Loucy (cell line): ENCODE results near the gene NXPH1.
A peak's percentile ranks its signal among the peaks of the same experiment; 100 is the strongest.

Source experiments
- H2AFZ ChIP-seq: fragments of 200-600 bp; sonication (generic); 2 replicates; pipeline ENCODE4 v1.6.0; 2016; ENCODE audit warnings: antibody characterized with exemption, mild to moderate bottlenecking, low read length, moderate library complexity
- H3F3A ChIP-seq: fragments of 200-600 bp; 2 replicates; pipeline ENCODE4 v1.6.0; 2016; ENCODE audit warnings: antibody characterized with exemption, low read depth, mild to moderate bottlenecking
- H3K27me3 ChIP-seq: fragments of 200-600 bp; sonication (generic); 2 replicates; pipeline ENCODE4 v1.6.1; 2014; ENCODE audit warnings: low read length, mild to moderate bottlenecking; ENCODE audit not compliant: insufficient read depth, poor library complexity, severe bottlenecking
- H3K36me3 ChIP-seq: fragments of 200-600 bp; sonication (generic); 2 replicates; pipeline ENCODE4 v1.6.1; 2016; ENCODE audit warnings: low read length; ENCODE audit not compliant: insufficient read depth
- H3K4me1 ChIP-seq: fragments of 200-600 bp; sonication (generic); 2 replicates; pipeline ENCODE4 v1.5.1; 2014; ENCODE audit warnings: low read length, mild to moderate bottlenecking; ENCODE audit not compliant: insufficient read depth, poor library complexity, severe bottlenecking
- H3K4me2 ChIP-seq: fragments of 200-600 bp; sonication (generic); 2 replicates; pipeline ENCODE4 v1.6.0; 2014; ENCODE audit warnings: antibody characterized with exemption, low read length, low read depth, mild to moderate bottlenecking; ENCODE audit not compliant: poor library complexity, severe bottlenecking
- H3K4me3 ChIP-seq: fragments of 200-600 bp; sonication (generic); 2 replicates; pipeline ENCODE4 v1.5.1; 2014; ENCODE audit warnings: low read length, mild to moderate bottlenecking, mixed read lengths; ENCODE audit not compliant: poor library complexity, severe bottlenecking
- H3K79me2 ChIP-seq: fragments of 200-600 bp; sonication (generic); 2 replicates; pipeline ENCODE4 v1.6.1; 2014; ENCODE audit warnings: low read length; ENCODE audit not compliant: insufficient read depth
- H3K9ac ChIP-seq: fragments of 200-600 bp; sonication (generic); 2 replicates; pipeline ENCODE4 v1.6.0; 2014; ENCODE audit warnings: mild to moderate bottlenecking, low read depth, low read length, moderate library complexity; ENCODE audit not compliant: poor library complexity, severe bottlenecking
- H3K9me2 ChIP-seq: fragments of 200-600 bp; sonication (generic); replicated peaks from 2 replicates; pipeline ENCODE4 v1.6.1; 2016; ENCODE audit warnings: low read depth, low read length, mixed read lengths
- H3K9me3 ChIP-seq: fragments of 200-600 bp; sonication (generic); 2 replicates; pipeline ENCODE4 v1.6.1; 2014; ENCODE audit warnings: mild to moderate bottlenecking, antibody characterized with exemption, low read length, low read depth; ENCODE audit not compliant: insufficient read depth
- H4K20me1 ChIP-seq: fragments of 200-600 bp; sonication (generic); 2 replicates; pipeline ENCODE4 v1.6.0; 2014; ENCODE audit warnings: antibody characterized with exemption, low read length, mild to moderate bottlenecking; ENCODE audit not compliant: insufficient read depth, poor library complexity, severe bottlenecking
- CTCF ChIP-seq: fragments of 200-600 bp; sonication (generic); conservative IDR thresholded peaks from 2 replicates; pipeline ENCODE4 v1.5.1; 2014; ENCODE audit warnings: mild to moderate bottlenecking, antibody characterized with exemption, low read length
- EZH2phosphoT487 ChIP-seq: fragments of 200-600 bp; IDR thresholded peaks from 2 replicates; pipeline ENCODE4 v1.6.1; 2018; ENCODE audit warnings: antibody characterized with exemption, mild to moderate bottlenecking, moderate library complexity, borderline replicate concordance

The NXPH1 gene

GRCh38 chr7:8433477-8434289, at the start of gene NXPH1:
Gene NXPH1, plus strand, starts transcription at chr7:8433609.
- Histone ChIP-seq H3K27me3 (no peaks in the 10 kb centered on the region), H3K4me2 (no peak within 1 kb of the TSS)

GRCh38 chr7:8384901-8385300, 48.5 kb upstream of the NXPH1 start:
- no peak overlapping the region for H3K4me3 ChIP-seq
- H3K9ac ChIP-seq = no peak overlapping the region
- no peaks in the 10 kb centered on the region for H3F3A ChIP-seq
- H4K20me1 ChIP-seq = no peaks in the 10 kb centered on the region
- H3K79me2 ChIP-seq = no peaks in the 10 kb centered on the region
- H3K4me1 ChIP-seq = peaks cover 25% of the 10 kb centered on the region
- no peak overlapping the region for H3K4me2 ChIP-seq
- H3K9me3 ChIP-seq = no peaks in the 10 kb centered on the region
- no peaks in the 10 kb centered on the region for H3K9me2 ChIP-seq
- no peak overlapping the region for H2AFZ ChIP-seq
- H3K36me3 ChIP-seq = no peaks in the 10 kb centered on the region
- no peaks in the 10 kb centered on the region for H3K27me3 ChIP-seq
- no peak for TF ChIP-seq EZH2phosphoT487
- TF ChIP-seq CTCF = no peak

More at GRCh38 chr7:8433477-8434289, at the start of gene NXPH1:
- H3K4me3 ChIP-seq = no peak within 1 kb of the TSS
- no peak within 1 kb of the TSS for H2AFZ ChIP-seq
- no peaks in the 10 kb centered on the region for H3K79me2 ChIP-seq
- no peaks in the 10 kb centered on the region for H3F3A ChIP-seq
- no peaks in the 10 kb centered on the region for H3K9me3 ChIP-seq
- no peak for TF ChIP-seq CTCF
- TF ChIP-seq EZH2phosphoT487 = no peak
- H3K9me2 ChIP-seq = no peaks in the 10 kb centered on the region
- H3K36me3 ChIP-seq = no peaks in the 10 kb centered on the region
- H3K9ac ChIP-seq = no peak within 1 kb of the TSS
- H3K4me1 ChIP-seq = no peaks in the 10 kb centered on the region
- no peaks in the 10 kb centered on the region for H4K20me1 ChIP-seq

GRCh38 chr7:8386926-8387550, 46.4 kb upstream of the NXPH1 start:
- H4K20me1 ChIP-seq = no peaks in the 10 kb centered on the region
- peak overlapping the region; percentile 26 for H3K4me2 ChIP-seq
- H3K27me3 ChIP-seq = no peaks in the 10 kb centered on the region
- no peak overlapping the region for H3K4me3 ChIP-seq
- no peaks in the 10 kb centered on the region for H3K9me3 ChIP-seq
- no peaks in the 10 kb centered on the region for H3F3A ChIP-seq
- H3K9me2 ChIP-seq = no peaks in the 10 kb centered on the region
- peaks cover 32% of the 10 kb centered on the region for H3K4me1 ChIP-seq
- H3K9ac ChIP-seq = peak overlapping the region; percentile 16
- peak overlapping the region; percentile 71 for H2AFZ ChIP-seq
- H3K36me3 ChIP-seq = no peaks in the 10 kb centered on the region
- H3K79me2 ChIP-seq = no peaks in the 10 kb centered on the region
- TF ChIP-seq CTCF = no peak
- no peak for TF ChIP-seq EZH2phosphoT487
